HG03520 (cell line): ENCODE results near the gene CACNA2D3.

Source experiments
- ATAC-seq: cut with Tn5 transposase; IDR thresholded peaks from one replicate; pipeline ENCODE4 v1.9.1; 2021; ENCODE audit warnings: mild to moderate bottlenecking, moderate library complexity; ENCODE audit not compliant: unreplicated experiment

The CACNA2D3 gene

GRCh38 chr3:54557538-54558428 lies 435.4 kb downstream of the CACNA2D3 start:
- ATAC-seq, result no peak

DNA sequence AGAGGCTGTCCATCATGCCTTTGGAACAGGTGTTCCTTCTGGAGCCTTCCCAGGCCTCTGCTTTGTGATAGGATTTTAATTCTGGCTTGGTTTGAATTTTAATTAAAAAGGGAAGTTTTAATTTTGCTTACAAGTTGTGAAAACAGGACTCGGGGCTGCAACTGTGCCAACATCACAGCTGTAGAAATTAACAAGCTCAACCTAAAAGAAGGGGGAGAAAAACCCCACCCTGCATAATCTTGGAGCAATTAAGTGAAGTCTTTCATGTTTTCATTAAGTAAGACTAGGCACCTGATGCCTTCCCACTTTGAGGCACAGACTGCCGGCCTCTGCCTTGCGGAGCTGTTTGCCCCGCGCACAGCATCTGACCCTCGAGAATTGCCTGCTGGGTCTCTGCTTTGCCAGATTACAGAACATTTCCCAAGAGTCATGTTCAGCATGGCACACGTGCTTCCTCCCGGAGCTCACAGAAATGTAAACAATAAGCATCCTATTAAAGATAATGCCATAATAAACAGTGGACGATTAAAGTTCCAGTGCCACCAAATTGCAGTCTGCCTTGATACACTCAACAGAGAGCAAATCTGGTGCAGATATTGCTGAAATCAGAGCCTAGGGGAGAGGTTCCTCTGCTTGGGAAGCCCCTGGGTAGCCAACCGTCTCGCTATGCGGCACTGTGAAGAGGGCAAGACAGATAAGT lies 441.3 kb downstream of the CACNA2D3 start:
- ATAC-seq, result no peak

- no peak for ATAC-seq
These were observed 442.1 kb downstream of the CACNA2D3 start for GRCh38 chr3:54564374-54564925.

DNA sequence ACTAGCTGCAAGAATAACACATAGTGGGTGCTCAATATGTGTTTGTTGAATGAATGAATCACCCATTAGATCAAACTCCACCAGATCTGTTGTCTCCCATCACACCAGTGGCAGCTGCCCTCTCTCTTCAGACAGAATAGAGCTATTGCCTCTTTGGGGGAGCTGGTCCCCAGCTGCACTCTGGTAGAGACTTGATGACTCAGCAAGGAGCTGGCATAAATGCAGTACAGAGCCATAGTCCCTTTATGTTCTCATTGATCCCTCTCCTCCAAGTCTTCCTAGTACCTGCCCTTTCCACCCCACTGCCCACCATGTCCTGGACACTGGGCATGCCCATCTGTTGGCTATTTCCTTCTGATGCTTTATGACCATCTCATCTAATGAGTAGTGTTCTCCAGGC lies 443.6 kb downstream of the CACNA2D3 start:
- ATAC-seq, result no peak

DNA sequence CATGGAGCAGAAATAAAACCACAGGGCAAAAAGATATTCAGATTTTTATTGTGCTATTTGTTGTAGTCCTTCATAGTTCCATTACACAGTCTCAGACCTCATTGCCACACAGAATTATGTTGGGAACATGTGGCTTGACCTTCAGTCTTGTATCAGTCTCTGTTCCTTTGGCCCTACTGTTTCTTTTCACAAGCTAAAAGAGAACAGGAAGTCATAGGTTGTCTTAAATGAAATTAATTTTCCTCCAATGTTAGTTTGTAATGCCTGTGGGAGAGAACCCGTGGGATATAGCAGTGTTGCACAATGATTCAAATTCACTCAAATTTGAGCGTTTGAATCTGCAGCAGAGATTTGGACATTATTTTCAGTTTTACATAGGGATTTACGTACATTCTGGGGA lies 445.6 kb downstream of the CACNA2D3 start:
- ATAC-seq, result no peak

- ATAC-seq, result no peak
These were observed 447.7 kb downstream of the CACNA2D3 start for GRCh38 chr3:54570008-54570407.

DNA sequence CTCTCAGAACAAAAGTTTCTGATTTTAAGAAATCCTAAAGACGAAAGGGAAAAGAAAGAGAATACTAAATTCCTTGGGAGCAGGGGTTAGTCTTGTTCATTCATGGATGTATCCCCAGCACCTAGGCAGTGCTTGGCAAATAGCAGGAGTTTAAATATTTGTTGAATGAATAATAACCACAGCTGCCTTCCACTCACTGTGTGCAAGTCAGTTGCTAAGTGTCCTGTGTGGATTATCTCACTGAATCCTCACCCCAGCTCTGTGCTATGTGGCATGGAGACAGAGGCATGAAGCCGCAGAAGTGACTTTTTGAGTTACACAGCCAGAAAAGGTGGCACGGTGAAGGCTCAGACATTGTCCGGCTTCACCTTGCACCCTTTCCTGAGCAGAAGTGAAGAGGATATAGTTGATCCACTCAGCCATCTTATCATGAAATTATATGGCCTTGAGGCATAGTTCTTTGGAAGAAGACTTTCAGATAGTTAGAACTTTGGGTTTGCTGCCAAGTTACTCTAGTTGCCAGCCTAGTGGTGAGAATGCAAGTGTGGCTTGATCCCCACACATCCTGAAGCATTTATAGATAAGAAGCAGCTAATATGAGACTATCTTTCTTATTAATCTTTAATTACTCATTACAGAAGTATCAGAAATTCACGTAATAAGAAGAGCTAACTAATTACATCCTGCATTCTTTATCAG lies 450.0 kb downstream of the CACNA2D3 start:
- no peak for ATAC-seq

GRCh38 chr3:54573858-54574257 lies 451.5 kb downstream of the CACNA2D3 start:
- no peak for ATAC-seq

- ATAC-seq, result no peak
These were observed 452.7 kb downstream of the CACNA2D3 start for GRCh38 chr3:54574906-54575617.

DNA sequence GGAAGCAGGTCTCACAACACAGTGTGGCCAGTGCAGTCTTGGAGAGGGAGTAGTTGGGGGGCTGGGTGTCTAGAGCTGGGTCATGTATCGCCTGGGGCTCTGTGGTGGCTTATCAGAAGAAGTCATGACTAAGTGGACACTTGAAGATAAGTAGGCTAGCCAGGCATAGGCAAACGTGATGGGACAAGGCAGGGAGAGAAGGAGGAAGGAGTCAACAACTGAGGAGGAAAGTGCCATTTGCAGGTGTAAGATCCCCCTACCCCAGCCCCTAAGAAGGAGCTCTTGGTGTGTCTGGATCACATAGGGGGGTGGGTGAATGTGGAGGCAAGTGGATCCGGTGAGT lies 453.2 kb downstream of the CACNA2D3 start:
- ATAC-seq, result no peak

DNA sequence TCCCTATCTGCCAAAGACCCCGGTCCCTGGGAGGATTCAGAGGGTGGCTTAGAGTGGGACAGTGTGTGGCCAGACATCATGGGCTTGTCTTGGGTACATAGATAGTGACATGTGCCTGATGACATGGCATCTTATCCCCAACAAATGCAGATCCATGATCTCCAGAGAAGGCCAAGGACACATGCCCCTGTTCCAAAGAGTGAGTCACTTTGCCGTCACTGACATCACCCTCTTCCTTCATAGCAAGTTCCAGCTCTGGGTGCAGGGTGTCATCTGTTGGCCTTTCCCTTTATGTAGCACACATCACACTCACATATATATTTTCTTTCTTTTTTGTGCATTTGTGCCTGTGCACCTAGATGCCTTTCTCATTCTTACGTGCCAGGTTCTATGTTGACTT lies 455.0 kb downstream of the CACNA2D3 start:
- no peak for ATAC-seq

- ATAC-seq, result no peak
These were observed 456.1 kb downstream of the CACNA2D3 start for GRCh38 chr3:54578417-54578816.

- no peak for ATAC-seq
These were observed 458.1 kb downstream of the CACNA2D3 start for GRCh38 chr3:54580453-54580852.

GRCh38 chr3:54582424-54582823 lies 460.1 kb downstream of the CACNA2D3 start:
- ATAC-seq, result no peak

GRCh38 chr3:54591157-54591556 lies 468.8 kb downstream of the CACNA2D3 start:
- ATAC-seq, result no peak

GRCh38 chr3:54593653-54594052 lies 471.3 kb downstream of the CACNA2D3 start:
- no peak for ATAC-seq

DNA sequence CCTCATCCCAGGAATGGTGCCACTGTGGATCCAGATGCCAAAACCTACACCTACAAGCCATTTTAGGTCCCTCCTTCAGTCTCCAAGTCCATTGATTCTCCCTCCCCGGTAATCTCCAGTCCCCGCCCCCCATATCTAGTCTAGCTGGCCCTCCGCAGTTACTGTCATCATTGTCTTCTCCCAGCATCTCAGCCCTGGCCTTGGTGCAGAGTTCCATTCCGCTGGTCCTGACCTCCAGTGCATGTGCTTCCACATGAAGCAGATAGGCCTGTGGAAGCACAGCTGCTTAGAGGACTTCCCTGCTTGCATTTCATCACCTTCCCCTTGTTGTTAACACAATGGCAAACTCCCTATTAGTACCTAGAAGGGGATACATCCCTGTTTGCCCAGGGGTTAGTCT lies 473.7 kb downstream of the CACNA2D3 start:
- no peak for ATAC-seq

- ATAC-seq, result no peak
These were observed 477.4 kb downstream of the CACNA2D3 start for GRCh38 chr3:54599716-54600115.

- ATAC-seq, result no peak
These were observed 478.3 kb downstream of the CACNA2D3 start for GRCh38 chr3:54600441-54601204.

DNA sequence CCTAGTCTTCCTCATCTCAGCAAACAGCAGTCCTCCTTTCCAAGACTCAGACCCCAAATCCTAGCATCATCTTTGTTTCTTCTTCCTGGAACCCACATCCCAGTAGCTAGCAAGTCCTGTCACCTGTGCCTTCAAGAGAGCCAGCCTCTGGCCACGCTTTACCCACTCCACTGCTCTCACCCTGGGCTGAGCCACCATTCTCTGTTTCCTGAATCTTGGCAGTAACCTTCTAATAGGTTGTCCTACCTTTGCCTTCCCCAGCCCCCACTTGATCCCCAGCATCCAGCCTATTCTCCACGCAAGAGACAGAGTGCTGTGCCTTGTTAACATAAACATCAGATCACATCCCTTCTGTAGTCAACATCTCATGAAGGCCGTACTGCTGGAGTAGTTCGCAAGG lies 482.1 kb downstream of the CACNA2D3 start:
- ATAC-seq, result no peak
